Astrocyte (in vitro differentiated cells and primary cell): ENCODE data around the gene HEXB. TPM values are rescaled to one million over a fixed set of nuclear protein-coding genes. Genes with fewer than 3 reads are reported as not detected.
A peak's percentile ranks its signal among the peaks of the same experiment; 100 is the strongest.

Experiments used
- DNase-seq: peaks from one replicate; pipeline ENCODE4 v3.0.0-alpha.2; 2010; ENCODE audit warnings: low read depth
- FAIRE-seq: peaks from 2 replicates; lab custom pipeline; 2011; peaks lifted over from hg19 to GRCh38; lab: Jason Lieb, UNC
- H2AFZ ChIP-seq: 2 replicates; pipeline ENCODE4 v1.6.0; 2012; ENCODE audit warnings: low read depth, low read length, inconsistent platforms
- H3K27ac ChIP-seq: 2 replicates; pipeline ENCODE4 v1.5.1; 2011; ENCODE audit warnings: low read depth, low read length, inconsistent platforms
- H3K27me3 ChIP-seq: 2 replicates; pipeline ENCODE4 v1.6.0; 2011; ENCODE audit warnings: low read length, inconsistent platforms; ENCODE audit not compliant: insufficient read depth
- H3K36me3 ChIP-seq: 2 replicates; pipeline ENCODE4 v1.5.1; 2011; ENCODE audit warnings: low read length, inconsistent platforms; ENCODE audit not compliant: insufficient read depth
- H3K4me1 ChIP-seq: 2 replicates; pipeline ENCODE4 v1.5.1; 2011; ENCODE audit warnings: low read length, inconsistent platforms; ENCODE audit not compliant: insufficient read depth
- H3K4me2 ChIP-seq: 2 replicates; pipeline ENCODE4 v1.6.0; 2012; ENCODE audit warnings: low read length, inconsistent platforms
- H3K4me3 ChIP-seq: 2 replicates; pipeline ENCODE4 v1.5.1; 2011; ENCODE audit warnings: low read depth, mild to moderate bottlenecking, low read length, inconsistent platforms; ENCODE audit not compliant: insufficient read depth
- H3K79me2 ChIP-seq: 2 replicates; pipeline ENCODE4 v1.6.0; 2012; ENCODE audit warnings: mild to moderate bottlenecking, low read length, inconsistent platforms; ENCODE audit not compliant: insufficient read depth
- H3K9ac ChIP-seq: 2 replicates; pipeline ENCODE4 v1.6.0; 2012; ENCODE audit warnings: mild to moderate bottlenecking, low read length, inconsistent platforms
- H3K9me3 ChIP-seq: 2 replicates; pipeline ENCODE4 v1.5.1; 2012; ENCODE audit warnings: low read depth, mild to moderate bottlenecking, low read length, inconsistent platforms; ENCODE audit not compliant: insufficient read depth
- H4K20me1 ChIP-seq: 2 replicates; pipeline ENCODE4 v1.6.0; 2012; ENCODE audit warnings: low read length, inconsistent platforms; ENCODE audit not compliant: insufficient read depth
- H3K27ac Mint-ChIP-seq: one replicate; pipeline ENCODE4 v1.8.0; 2021; ENCODE audit warnings: mild to moderate bottlenecking, mixed read lengths; ENCODE audit not compliant: unreplicated experiment
- H3K27me3 Mint-ChIP-seq: one replicate; pipeline ENCODE4 v1.8.0; 2021; ENCODE audit warnings: low read depth, mixed read lengths; ENCODE audit not compliant: unreplicated experiment
- H3K36me3 Mint-ChIP-seq: one replicate; pipeline ENCODE4 v1.8.0; 2021; ENCODE audit warnings: low read depth, mixed read lengths; ENCODE audit not compliant: unreplicated experiment
- H3K4me1 Mint-ChIP-seq: one replicate; pipeline ENCODE4 v1.8.0; 2021; ENCODE audit warnings: low read depth, mixed read lengths; ENCODE audit not compliant: unreplicated experiment
- H3K4me3 Mint-ChIP-seq: one replicate; pipeline ENCODE4 v1.8.0; 2021; ENCODE audit warnings: mild to moderate bottlenecking, moderate library complexity, mixed read lengths; ENCODE audit not compliant: unreplicated experiment
- H3K9me3 Mint-ChIP-seq: one replicate; pipeline ENCODE4 v1.8.0; 2021; ENCODE audit warnings: mild to moderate bottlenecking, mixed read lengths; ENCODE audit not compliant: unreplicated experiment
- EZH2 ChIP-seq: IDR thresholded peaks from 2 replicates; pipeline ENCODE4 v1.6.1; 2012; ENCODE audit warnings: mild to moderate bottlenecking, low read length, inconsistent platforms; ENCODE audit not compliant: insufficient read depth
- total RNA-seq: library from RNA; stranded (reverse); gene quantifications from 2 replicates; pipeline ENCODE4 v1.2.1, GENCODE V29; 2021
- TF ChIP-seq, protein P1 (sequence below): IDR thresholded peaks from 2 replicates; pipeline ENCODE4 v1.5.1; 2011; ENCODE audit warnings: low read depth, mild to moderate bottlenecking, inconsistent platforms, low read length, moderate library complexity; ENCODE audit not compliant: insufficient read depth

Gene HEXB
- total RNA-seq, 1 donor from 2014 or later, result 96.3 TPM

DNA sequence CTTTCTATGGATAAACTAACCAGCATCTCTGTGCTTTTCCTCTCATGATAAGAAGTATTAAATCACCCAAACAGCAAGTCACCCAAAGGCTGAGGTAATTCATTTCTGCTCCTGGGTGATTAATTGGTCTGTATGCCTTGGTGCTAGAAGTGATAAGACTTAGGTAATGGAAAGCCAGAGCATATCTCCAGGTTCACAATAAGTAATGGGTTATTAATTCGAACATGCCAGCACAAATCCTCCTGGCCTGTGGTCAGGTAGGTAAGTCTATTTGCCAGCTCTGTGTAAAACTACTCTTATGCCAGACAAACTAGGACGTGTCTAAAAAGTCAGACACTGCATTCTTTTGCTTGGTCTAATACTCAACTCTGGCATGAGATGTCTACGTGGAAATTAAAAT lies 33.3 kb upstream of the HEXB start:
- Histone ChIP-seq H2AFZ (no peak overlapping the region), H3K27ac (no peak overlapping the region), H3K36me3 (no peaks in the 10 kb centered on the region), H3K9me3 (no peaks in the 10 kb centered on the region), H3K4me2 (no peak overlapping the region), H4K20me1 (no peaks in the 10 kb centered on the region), H3K9ac (no peak overlapping the region), H3K4me1 (peaks cover 12% of the 10 kb centered on the region), H3K4me3 (no peak overlapping the region), H3K27me3 (no peaks in the 10 kb centered on the region), H3K79me2 (no peaks in the 10 kb centered on the region)
- H3K4me1 Mint-ChIP-seq, result peaks cover 24% of the 10 kb centered on the region
- peaks cover 2% of the 10 kb centered on the region for H3K9me3 Mint-ChIP-seq
- TF ChIP-seq, protein P1, sequence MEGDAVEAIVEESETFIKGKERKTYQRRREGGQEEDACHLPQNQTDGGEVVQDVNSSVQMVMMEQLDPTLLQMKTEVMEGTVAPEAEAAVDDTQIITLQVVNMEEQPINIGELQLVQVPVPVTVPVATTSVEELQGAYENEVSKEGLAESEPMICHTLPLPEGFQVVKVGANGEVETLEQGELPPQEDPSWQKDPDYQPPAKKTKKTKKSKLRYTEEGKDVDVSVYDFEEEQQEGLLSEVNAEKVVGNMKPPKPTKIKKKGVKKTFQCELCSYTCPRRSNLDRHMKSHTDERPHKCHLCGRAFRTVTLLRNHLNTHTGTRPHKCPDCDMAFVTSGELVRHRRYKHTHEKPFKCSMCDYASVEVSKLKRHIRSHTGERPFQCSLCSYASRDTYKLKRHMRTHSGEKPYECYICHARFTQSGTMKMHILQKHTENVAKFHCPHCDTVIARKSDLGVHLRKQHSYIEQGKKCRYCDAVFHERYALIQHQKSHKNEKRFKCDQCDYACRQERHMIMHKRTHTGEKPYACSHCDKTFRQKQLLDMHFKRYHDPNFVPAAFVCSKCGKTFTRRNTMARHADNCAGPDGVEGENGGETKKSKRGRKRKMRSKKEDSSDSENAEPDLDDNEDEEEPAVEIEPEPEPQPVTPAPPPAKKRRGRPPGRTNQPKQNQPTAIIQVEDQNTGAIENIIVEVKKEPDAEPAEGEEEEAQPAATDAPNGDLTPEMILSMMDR, result no peak
- H3K27ac Mint-ChIP-seq, result no peak overlapping the region
- no peak overlapping the region for H3K4me3 Mint-ChIP-seq
- no peaks in the 10 kb centered on the region for H3K36me3 Mint-ChIP-seq
- no peaks in the 10 kb centered on the region for H3K27me3 Mint-ChIP-seq
- DNase-seq (peak; percentile 73), FAIRE-seq (no peak)

DNA sequence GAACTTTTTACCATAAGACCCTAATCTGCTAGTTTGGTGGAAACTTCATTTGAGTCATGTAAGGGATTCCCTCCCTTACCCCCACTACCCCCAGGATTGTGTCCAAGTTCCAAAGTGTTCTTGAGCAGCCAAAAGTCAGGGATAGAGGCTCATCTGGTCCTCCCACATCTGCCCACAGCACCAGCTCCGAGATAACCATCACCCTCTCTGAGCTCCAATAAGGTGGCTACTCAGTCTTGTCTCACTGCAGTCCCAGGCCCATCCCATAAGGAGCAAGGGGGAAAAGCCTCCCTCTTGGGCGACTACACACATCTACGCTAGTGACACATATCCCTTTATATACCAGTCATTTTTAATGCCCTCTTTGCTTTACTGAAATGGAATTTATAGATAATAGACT lies 32.5 kb upstream of the HEXB start:
- H3K79me2 ChIP-seq, result no peaks in the 10 kb centered on the region
- Mint-ChIP-seq H3K4me1 (peaks cover 19% of the 10 kb centered on the region), H3K27me3 (no peaks in the 10 kb centered on the region), H3K36me3 (no peaks in the 10 kb centered on the region), H3K4me3 (no peak overlapping the region), H3K9me3 (peaks cover 2% of the 10 kb centered on the region), H3K27ac (peak overlapping the region; percentile 41)
- no peak overlapping the region for H3K4me3 ChIP-seq
- no peaks in the 10 kb centered on the region for H3K27me3 ChIP-seq
- H3K4me1 ChIP-seq, result peaks cover 5% of the 10 kb centered on the region
- H2AFZ ChIP-seq, result no peak overlapping the region
- H3K4me2 ChIP-seq, result no peak overlapping the region
- TF ChIP-seq, protein P1, result no peak
- no peak for TF ChIP-seq EZH2
- no peaks in the 10 kb centered on the region for H4K20me1 ChIP-seq
- H3K9me3 ChIP-seq, result no peaks in the 10 kb centered on the region
- FAIRE-seq (no peak), DNase-seq (no peak)
- H3K36me3 ChIP-seq, result no peaks in the 10 kb centered on the region
- no peak overlapping the region for H3K27ac ChIP-seq
- H3K9ac ChIP-seq, result no peak overlapping the region

DNA sequence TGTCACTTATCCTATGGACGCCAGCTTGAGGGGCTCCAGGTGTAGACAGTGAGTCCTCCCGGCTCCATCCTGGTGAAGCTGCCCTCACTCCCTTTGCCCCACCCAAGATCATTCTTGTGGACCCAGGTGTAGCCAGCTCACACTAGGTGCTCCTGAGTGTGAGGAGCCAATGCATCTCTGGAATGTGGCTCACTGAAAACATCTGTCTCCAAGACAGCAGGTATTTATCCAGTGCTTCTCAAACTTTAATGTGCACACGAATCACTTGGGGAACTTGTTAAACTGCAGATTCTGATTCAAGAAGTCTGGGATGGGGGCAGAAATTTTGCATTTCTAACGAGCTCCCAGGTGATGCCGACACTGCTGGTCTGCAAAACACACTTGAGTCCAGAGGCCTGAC lies 31.0 kb upstream of the HEXB start:
- no peak for FAIRE-seq
- H2AFZ ChIP-seq, result no peak overlapping the region
- no peaks in the 10 kb centered on the region for H3K36me3 Mint-ChIP-seq
- H3K27me3 ChIP-seq, result no peaks in the 10 kb centered on the region
- no peak overlapping the region for H3K4me3 Mint-ChIP-seq
- no peak overlapping the region for H3K27ac ChIP-seq
- H4K20me1 ChIP-seq, result no peaks in the 10 kb centered on the region
- H3K9me3 ChIP-seq, result no peaks in the 10 kb centered on the region
- no peak overlapping the region for H3K9ac ChIP-seq
- H3K9me3 Mint-ChIP-seq, result peaks cover 2% of the 10 kb centered on the region
- no peaks in the 10 kb centered on the region for H3K36me3 ChIP-seq
- H3K79me2 ChIP-seq, result no peaks in the 10 kb centered on the region
- no peak overlapping the region for H3K27ac Mint-ChIP-seq
- peaks cover 6% of the 10 kb centered on the region for H3K4me1 Mint-ChIP-seq
- no peak overlapping the region for H3K4me2 ChIP-seq
- peaks cover 3% of the 10 kb centered on the region for H3K4me1 ChIP-seq
- H3K27me3 Mint-ChIP-seq, result no peaks in the 10 kb centered on the region
- H3K4me3 ChIP-seq, result no peak overlapping the region
- no peak for TF ChIP-seq EZH2
- TF ChIP-seq, protein P1, result no peak
- no peak for DNase-seq
